DMS153 treated with DMSO at 0.1 percent for 48 hours (cell line): ENCODE results near the gene CCN5.
"Not testable (repeated sequence)": the region's sequence is repeated elsewhere in the genome, so short reads cannot be mapped to it uniquely, and the experiment has no call there.

ENCODE experiments used
- DNase-seq: peaks from one replicate; lab custom pipeline; 2025; ENCODE audit not compliant: unreplicated experiment; lab: John Stamatoyannopoulos, UW

CCN5 gene

DNA sequence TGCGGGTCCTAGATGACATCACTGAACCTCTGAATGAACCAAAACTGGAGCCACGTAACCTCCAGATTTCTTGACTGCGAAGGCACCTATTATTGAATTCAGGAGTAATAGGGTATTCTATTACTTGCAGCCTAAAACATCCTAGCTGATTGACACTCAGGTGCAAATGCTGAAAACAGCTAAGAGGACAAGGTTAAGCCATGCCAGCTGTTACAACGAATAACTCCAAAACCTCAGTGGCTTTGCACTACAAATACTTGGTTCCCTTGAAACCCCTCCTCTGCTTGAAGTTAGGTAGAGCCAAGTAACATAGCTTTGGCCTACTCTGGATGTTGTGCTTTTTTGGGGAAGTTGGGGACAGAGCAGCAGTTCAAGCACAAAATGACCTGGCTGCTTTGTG lies 21.0 kb upstream of the CCN5 start:
- DNase-seq = no peak

DNA sequence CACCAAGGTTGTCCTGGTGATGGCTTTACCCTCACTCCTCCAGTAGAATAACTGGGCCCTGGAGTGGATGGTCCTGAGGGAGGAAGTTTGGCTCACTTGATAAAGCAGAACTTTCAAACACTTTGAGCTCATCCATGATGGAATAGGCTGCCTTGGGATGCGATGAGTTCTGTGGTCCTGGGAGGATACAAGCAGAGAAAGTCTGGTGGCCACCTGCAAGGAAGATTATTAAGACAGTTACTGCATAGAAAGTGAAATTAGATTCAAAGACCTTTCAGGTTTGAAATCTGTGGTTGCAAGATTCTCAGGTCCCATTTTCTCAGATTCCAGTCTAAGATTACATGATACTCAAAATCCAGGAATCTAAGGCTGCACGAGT lies 19.9 kb upstream of the CCN5 start:
- no peak for DNase-seq

DNA sequence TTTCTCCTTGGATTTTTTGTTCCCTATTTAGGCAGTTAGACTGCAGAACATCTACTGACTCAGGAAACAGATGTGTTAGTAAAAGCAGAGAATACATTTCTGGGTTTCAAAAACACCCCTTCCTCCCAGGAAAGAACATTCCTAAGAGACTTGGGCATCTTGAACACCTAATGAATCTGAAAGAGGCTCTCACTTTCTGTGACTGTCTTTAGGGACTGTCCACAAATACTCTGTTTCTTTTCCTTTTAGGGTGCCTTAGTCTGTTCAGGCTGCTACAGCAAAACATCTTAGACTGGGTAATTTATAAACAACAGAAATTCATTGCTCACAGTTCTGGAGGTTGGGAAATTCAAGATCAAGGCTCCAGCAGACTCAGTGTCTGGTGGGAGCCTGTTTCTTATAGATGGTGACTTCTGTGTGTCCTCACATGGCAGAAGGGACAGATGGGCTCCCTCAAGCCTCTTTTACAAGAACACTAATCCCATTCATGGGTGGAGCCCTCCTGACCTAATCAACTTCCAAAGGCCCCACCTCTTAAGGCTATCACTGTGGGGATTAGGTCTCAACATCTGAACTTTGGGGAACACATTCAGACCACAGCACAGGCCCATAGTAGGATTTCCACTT lies 19.4 kb upstream of the CCN5 start:
- no peak for DNase-seq

DNA sequence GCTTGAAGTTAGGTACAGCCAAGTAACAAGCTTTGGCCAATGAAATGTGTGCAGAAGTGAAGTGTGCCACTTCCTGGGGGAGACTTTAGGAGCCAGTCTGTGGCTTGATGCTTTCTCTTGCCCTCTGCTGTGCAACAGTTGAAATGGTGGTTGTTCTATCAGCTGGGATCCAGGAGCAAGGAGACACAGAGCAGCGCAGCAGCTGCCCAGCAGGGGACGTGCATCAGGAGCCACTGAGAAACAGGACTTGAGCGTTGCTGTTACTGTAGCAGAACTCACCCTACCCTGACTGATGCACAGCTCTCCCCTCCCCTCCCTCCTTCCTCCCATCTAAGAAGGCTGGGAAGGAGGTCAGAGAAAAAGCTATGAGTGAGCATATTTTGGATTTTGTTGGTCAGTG lies 18.9 kb upstream of the CCN5 start:
- no peak for DNase-seq

DNA sequence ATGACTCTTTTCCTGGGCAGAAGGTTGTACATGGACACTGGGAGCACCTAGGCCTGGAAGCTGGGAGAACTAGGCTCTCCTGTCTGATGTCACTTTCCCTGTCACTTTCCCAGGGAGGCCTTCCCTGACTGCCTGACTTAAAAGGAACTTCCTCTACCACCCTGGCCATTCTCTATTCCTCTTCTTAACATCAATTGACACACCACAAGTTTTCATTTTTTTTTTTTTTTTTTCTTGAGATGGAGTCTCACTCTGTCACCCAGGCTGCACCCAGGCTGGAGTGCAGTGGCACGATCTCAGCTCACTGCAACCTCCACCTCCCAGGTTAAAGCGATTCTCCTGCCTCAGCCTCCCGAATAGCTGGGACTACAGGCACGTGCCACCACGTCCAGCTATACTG lies 18.1 kb upstream of the CCN5 start:
- not testable (repeated sequence) for DNase-seq

DNA sequence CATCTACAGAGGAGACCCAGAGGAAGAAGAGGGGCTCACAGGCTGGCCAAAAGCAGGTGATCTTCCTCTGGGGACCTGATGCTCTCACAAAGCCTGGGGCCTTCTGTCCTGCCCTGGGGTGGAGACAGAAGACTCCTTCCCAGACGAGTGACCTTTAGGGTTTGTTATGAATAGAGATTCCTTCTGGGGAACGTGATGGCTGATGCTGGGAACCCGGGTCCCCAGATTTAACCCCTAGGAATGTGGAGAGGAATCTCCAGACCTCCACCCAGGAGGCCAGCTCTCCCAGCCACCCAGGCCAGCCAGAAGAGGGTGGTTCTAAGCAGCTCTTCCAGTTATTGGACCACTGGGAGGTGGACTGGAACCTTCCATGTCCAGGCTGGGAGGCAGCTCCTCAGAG lies 16.8 kb upstream of the CCN5 start:
- DNase-seq = no peak

DNA sequence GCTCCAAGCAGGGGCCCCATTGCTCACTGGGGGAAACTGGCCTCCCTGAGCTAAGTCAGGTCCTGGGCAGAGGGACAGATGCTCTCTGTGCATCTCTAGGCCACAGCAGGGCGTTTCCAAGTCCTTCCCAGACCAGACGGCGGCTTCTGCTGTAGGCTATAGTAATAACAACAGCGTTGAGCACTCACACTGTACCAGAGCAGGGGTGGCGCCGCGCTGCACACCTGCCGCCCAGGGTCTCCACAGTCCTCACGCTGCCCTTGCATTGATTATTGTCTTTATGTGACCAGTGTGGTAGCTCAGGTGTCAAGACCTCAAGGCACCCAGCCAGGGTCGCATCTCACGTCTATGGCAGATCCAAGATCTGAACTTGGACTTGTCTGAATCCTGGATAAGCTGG lies 14.9 kb upstream of the CCN5 start:
- peak; percentile 21 for DNase-seq

DNA sequence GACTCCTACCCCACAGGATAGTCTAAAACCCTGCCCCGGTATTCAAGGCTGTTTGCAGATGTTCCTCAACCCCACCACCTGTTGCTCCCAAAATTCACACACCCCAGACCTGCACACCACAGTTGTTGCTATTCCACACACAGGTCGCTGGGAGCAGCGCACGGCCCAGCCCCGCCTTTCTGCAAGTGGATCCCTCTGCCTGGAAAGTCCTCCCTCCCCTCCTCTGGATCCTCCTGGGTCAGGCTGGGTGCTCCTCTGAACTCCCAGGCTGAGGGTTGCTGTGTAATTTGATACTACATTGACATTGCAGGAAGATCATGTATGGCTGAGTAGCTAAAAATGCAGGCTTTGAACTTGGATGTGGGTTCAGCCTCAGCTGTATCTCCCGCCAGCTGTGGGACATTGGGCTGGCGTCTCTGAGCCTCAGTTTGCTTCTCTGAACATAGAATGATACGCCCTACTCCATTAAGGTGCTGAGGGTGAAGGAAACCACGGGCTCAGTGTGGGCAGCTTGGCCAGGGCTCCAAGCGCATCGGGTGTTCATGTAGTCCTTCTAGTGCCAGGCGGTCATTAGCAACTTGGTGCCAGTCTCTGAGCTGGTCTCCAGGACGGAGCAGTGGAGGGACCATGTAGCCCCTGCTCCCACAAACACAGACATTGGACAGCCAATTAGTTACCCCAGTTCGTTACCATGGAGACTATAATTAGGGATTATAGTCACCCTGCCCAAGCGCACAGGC lies 13.9 kb upstream of the CCN5 start:
- peak; percentile 18 for DNase-seq

DNA sequence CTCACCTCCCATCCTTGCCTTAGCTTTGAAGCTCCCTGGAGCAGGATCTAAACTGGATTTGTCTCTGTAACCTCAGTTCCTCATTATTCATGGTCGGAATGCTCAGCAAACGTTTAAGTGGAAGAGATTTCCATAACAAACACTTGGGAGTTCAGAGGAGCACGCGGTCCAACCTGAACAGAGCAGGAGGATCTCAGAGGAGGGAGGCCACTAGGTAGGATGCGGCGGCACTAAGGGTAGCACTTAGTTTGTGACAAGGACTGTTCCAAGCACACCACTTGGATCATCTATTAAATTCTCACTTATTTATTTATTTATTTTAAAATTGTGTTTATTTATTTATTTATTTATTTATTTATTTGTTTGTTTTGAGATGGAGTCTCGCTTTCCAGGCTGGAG lies 13.3 kb upstream of the CCN5 start:
- no peak for DNase-seq

DNA sequence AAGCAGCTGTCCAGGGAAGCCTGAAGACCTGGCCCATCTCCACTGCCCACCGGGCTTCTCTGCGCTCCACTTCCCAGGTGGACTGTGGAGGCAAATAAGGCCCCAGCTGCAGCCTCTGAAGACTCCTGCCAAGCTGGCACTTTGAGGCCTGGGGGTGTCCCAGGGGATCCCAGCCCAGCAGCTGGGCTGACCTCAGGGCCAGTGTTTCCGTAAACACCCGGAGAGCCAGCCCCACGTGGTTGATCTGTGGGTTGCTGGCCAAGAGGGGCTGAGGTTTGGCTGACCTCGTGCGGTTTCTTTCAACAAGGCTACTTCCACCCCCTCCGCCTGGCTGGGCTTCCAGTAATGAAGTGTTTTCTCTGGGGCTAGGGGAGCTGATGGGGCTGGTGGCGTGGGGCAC lies 12.4 kb upstream of the CCN5 start:
- DNase-seq = no peak

DNA sequence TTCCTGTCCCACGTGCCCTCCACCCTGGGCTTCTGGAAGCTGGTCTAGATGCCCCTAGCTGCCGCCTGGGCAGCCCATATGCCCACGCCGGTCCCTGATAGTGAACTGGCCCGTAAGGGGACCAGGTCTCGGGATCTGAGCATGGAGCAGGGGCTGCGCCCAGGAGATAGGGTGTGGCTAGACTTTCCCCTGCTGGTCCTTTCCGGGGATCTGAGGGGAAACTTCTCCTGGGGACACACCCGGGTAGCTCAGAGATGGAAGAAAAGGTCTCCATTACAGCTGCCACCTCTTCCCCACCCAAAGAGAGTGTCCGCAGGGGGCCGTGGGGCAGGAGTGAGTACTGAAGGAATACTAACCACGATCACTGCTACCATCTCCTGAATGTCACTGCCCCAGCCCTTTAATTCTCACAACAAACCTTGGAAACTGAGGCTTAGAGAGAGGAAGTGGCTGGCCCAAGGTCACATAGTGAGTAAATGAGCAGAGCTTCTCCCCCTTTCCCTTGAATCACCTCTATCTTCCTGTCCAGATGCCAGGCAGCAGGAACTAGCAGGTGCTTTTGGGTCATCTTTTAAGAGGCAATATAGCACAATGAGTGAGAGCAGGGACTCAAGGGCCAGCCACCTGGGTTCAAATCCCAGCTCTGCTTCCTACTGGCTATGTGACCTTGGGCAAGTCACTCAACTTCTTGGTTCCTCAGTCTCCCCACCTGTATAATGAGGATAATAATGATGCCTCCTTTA lies 11.8 kb upstream of the CCN5 start:
- no peak for DNase-seq

DNA sequence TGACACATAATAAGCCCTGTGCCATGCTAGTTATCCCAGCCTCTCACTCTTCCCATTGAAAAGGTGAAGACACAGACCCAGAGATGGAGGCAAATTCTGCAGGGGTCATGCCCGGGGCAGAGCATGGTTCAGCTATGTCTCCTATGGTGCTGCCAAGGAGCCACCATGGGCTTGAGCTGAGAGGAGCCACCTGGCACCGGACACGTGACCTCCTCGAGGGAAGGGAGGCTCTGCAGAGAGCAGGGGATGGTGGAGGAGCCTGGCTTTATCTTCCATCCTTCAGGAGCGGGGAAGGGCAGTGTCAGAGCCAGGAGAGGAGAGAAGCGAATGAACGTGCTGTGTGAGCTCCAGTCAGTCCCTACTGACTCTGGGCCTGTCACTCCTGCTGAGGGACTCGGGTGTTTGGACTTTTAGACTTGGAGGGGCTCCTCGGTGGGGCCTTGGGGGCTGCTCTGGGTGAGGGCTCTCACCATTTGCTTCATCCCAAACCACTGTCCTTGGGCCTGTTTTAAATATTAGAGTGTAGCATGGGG lies 11.1 kb upstream of the CCN5 start:
- no peak for DNase-seq

DNA sequence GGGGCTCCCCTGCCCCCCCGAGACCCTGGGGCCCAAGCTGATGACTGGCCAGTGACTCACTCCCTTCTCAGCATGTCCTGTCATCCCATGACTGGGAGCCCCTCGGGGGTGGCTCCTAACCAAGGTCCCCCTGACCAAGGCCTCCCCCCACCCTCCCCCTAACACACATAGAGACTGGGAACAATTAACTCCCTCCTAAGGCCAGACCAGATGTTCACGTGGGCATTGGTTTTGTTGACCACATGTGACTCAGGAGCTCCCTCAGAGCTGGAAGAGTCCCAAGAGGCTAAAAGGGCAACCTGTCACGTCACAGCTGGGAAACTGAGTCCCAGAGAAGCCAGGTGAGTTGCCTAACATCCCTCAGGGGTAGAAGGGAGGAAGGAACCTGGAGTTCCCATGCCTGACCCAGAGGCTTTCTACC lies 10.6 kb upstream of the CCN5 start:
- DNase-seq = no peak

DNA sequence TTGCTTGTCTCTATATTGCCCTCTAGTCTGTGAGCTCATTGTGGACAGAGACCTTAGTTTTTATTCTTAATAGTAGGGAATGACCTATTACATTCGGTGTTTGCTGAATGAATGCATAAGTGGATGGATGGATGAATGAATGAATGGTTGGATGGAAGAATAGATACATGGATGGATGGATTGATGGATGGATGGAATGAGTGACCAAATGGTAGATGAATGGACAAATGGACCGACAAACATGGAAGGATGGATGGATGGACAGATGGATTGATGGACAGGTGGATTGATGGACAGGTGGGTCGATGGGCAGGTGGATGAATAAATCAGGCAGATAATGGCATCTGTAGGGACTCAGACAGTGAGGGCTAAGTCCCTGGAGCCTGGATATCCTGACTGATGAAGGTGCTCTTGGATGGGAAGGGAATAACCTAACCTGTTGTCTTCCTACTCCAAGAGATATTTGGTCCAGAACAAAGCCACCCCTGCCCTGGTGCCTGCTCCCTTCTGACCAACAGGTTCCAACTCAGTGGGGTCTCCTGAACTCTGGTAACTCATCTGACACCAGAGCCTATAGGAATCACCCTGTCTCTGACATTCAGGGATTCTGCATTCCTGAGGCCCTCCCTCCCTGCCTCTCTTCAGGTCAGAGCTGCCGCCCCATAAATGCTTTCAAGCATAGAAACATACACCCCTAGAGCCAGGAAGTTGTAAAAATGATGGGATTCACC lies 9.6 kb upstream of the CCN5 start:
- no peak for DNase-seq

DNA sequence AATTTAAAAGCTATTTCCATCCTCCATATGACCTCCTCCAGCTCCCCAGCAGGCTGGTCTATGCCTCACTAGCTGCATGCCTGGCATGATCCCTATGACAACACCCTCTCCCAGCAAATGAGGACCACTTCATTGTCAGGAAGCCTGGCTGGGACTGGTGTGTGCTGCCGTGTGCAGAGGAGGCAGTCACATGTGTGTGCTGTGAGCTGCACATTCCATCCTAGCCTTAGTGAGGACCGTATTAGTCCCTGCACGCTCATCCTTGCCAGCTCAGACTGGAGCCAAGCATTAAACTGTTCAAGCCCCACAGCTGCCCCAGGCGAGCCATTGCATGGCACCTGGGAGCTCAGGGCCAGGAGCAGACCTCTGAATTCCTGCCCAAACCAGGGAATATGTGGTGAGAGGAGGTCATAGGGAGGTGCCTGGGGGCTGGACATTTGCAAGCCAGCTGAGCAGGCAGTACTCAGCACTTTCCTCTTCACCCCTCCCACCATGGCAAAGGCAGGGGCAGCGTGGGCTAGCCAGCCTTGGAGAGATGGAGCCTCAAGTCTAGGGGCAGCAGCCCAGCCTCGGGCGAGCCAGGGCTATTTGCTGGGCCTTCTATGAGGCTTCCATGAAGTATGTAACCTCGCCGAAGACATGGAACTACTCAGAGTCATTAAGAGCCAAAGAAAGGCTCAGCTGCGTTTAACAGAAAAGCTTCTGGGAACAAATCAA lies 8.7 kb upstream of the CCN5 start:
- no peak for DNase-seq

DNA sequence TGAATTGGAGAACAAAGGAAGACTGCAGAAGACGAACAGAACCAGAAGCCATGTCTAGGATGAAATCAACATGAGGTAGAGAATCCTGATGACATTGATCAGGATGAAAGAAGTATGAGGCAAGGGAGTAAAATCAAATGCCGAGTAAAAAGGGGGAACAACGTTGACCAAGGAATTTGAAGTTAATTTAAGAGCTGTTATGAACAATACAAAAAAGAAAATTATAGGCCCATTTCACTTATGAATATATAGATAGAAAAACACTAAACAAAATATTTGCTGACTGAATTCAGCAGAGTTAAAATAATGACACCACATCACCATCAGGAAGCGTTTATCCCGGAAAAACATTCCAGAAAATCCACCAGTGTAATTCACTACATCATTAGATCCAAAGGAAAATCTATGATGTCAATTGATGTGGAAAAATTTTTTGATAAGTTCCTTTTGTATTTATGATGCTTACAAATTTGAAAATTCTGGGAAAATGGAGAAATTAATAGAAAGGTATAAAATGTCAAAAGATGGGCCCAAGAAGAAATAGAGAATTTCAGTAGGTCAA lies 8.1 kb upstream of the CCN5 start:
- no peak for DNase-seq

DNA sequence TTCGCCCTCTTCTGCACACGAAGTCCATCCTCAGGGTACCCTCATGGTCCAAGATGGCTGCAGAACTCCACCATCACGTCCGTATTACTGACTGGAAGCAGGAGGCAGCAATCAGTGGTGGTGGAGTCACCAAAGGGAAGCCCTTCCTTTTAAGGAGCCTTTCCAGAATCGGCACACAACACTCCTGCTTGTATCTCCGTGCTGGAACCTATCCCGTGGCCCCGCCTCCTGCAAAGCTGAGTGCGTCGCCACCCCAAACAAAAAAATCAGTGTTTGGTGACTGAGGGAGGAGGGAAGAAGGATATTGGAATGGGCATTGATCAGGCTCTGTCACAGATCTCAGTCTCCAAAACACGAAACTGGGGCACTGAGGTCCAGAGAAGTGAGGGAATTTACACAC lies 5.8 kb upstream of the CCN5 start:
- DNase-seq = no peak

DNA sequence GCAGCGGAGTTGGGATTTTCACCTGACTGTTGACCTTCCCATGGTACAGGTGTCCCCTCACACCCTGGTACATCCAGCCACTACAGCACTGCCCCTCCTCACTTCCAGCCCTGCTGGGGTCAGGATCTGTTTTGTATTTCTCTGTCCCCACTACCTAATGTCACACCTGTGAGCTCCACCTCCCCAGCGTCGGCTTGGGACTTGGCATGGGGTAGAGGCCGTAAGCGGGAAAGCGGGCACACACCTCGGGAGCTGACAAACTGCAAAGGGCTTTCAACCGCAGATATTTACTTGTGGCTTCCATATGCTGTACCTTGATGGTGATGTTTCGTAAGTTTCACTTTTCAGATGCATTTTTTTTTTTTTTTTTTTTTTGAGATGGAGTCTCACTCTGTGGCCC lies 5.4 kb upstream of the CCN5 start:
- no peak for DNase-seq

DNA sequence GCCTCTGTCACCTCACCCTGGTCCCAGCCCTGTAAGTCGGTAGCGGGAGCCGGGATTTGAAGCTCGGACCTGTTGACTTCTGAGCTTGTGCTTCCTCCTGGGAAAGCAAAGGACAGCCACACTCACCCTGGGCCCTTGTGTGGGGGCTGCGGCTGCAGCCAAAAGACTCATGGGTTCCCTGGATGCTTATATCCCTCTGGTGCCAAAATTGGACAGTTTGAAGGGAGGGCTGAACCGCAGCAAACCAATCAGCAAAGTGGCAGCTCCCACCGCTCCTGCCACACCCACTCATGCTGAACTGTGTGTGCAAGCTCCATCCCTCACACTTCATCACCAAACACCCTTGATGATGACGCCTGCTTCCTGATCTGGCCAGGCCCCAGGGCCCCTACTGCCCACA lies 3.9 kb upstream of the CCN5 start:
- no peak for DNase-seq

DNA sequence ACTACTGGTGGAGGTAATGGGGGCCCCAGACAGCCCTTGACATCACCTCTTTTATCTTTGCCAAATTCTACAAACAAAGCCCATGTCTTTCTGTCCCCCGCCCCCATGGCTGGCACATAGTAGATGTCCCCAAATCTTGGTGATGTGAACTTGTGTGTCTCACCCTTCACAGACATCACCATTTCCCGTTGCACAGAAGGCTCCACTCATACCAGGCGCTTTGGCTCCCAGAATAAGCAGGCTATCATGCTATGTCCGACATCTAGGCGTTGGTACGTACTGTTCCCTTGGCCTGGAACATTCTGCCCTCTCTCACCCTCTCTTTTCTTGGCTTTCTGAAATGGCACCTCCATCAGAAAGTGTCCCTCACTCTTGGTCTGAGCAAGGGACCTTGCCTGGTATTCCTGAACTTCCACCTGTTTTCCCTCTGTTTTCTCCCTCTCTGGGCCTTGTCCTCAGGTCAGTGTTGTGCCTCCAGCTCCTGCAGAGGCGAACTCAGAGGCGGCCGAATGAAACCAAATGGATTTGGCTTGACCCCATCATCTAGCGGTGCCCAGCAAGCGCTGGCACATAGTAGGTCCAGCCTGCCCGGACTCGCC lies 968 bp upstream of the CCN5 start:
- DNase-seq = no peak
